Dermis blood vessel endothelial cell (primary cell): ENCODE data around the gene MYO10. TPM values are rescaled to one million over a fixed set of nuclear protein-coding genes. Genes with fewer than 3 reads are reported as not detected.
"Not testable (repeated sequence)": the region's sequence is repeated elsewhere in the genome, so short reads cannot be mapped to it uniquely, and the experiment has no call there.

Source experiments
- DNase-seq: peaks from one replicate; pipeline ENCODE4 v3.0.0; 2010
- total RNA-seq: library from RNA; depleted of rRNA; stranded (reverse); fragments of >200 nt; gene quantifications from 2 replicates; pipeline ENCODE4 v1.2.3, GENCODE V29; 2014

MYO10 gene
- total RNA-seq, 1 donor from 2014 or later = 140 TPM

DNA sequence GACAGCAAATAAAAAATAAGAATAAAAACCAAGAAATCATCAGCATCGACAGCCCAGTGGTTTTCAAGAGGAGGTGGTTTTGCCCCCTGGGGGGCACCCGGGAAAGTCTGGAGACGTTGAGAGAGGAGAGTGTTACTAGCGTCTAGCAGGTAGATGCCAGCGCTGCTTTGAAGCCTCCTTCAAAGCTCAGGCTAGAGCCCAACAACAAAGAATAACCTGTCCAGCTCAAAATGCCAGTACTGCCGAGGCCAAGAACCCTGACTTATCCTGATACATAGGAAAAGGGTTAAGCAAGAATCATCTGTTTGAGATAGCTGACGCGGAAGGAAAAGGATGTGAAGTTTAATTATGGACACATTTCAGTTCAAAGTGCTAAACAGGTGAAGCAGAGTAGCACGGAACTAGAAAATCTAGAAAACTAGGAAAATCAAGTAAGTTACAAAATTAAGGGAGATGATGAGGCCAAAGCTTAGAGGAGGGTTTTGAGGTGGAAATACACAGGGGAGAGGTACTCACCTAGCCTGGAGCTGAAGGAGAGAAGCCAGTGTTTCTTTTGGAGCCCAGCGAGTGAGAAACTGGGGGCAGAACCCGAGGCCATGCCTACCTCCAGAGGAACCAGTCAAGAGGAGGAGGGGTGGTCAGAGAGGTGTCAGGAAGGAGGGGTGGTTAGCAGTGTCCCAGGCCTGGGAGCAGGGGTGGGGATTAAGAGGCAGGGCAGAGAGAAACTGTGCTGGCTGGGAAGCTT, 198.3 kb downstream of the MYO10 start:
- no peak for DNase-seq

DNA sequence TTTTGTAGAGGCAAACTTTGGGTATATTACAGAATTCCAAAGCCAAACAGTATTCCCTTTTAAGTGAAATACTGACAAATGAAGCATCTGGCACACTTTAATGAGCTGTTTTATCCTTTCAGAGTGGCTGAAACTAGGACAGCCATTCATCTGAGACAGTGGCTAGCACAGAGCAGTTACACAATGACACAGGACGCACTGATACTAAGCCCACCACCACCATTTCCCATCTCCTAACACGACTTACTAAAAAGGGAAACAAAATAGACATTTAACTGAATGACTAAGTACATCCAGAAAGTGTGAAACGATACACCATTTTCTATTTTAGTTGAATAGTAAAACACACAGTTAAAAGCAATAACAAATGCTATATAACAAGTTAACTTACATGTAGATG, 198.9 kb downstream of the MYO10 start:
- DNase-seq = no peak

DNA sequence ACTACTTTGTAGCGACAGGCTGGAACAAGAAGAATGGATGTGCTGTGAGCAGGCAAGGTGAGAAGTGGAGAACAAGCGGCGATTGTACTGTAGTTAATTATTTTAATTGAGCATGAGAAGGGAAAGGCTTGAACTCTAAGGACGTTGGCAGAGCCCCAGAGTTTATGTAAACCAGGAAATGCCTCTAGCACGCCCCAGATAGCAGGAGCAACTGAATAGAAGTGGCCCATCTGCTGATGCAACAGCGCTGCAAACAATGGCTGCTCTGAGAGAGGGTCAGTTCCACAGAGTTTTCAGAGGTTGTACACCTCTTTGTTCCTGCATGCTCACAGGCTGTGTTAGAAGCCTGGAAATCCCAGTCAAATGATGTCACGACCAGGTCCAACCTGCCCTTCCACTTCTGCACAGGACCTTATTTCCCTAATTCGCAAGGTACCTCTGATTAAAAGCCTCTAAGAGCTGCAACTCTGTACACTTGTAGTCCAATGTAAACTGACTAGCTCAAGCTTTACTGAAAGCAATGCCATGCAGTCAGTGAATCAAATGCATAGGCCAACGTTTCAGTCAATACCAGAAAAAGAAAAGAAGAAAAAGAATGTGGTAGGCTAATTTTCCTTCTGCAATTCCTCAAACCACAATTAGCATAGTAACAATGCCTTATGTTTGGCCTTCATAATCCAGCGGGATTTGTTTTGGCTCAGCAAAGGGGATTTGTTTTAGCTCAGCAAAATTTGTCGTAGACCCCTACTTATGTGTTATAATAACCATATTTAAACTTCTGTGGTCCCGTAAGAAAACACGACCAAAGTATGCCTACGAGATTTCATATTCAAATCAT, 199.7 kb downstream of the MYO10 start:
- peak; percentile 84 for DNase-seq

DNA sequence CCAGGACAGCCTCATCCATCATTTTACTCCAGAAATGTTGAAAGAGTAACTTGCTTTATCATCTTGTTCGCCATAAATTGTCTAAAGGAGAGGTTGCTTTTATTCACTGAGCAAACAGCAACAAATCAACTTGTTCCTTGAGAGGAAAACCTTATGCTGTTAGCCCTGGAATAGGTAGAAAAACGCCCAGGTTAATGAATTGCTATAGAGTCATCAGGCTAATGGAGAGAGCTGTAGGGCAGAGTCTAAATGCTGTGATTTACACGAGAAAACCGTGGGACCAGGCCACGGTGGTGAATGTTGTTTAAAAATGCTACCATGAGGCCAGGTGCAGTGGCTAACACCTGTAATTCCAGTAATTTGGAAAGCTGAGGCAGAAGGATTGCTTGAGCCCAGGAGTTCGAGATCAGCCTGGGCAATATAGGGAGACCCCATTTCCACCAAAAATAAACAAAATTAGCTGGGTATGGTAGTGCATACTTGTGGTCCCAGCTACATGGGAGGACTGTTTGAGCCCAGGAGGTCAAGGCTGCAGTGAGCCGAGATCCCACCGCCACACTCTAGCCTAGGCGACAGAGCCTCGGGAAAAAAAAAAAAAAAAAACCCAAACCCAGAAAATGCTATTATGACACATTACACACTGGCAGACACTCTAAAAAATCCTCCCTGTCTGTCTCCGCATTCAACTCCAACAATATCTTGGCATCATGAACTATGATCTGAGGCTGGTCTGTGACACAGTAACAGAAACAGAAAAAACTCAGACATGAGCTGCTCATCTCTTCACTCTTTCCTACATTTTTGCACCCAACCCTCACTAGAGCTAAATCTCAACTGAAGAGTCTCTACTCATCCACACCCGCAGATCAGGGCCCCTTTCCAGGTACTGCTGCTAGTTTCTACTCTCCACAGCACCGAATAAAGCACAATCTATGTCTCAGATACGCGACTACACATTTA, 200.7 kb downstream of the MYO10 start:
- DNase-seq = no peak

DNA sequence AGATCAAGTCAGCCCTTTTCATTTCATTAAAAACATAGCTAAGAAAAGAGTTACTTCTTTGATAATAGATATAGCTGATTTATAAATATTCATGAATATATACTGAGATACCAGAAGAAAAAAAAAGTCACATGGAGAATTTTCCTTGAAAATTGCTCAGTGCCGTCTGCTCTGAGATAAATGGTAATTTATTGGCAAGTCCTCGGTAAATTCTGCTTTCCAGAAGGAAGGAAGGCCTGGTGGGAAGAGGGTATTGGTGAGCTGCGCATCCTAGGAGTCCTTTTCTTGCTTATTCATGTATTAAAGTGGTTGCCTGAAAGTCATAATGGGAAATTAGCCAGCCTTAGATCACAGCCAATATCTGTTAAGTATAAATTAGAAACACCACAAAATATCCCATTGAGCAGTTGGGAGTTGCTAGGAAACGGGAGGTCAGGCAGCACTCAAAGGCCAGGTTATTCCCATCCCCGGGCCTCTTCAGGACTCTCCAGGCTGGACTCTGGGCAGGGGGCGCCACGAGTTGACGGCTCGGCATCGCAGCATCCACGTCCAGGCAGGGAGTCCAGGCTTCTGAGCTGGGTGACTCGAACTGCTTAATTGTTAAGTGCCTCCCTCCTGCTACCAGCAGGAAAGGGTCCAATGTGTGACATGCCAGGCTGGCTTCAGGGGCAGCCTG, 202.6 kb downstream of the MYO10 start:
- no peak for DNase-seq

DNA sequence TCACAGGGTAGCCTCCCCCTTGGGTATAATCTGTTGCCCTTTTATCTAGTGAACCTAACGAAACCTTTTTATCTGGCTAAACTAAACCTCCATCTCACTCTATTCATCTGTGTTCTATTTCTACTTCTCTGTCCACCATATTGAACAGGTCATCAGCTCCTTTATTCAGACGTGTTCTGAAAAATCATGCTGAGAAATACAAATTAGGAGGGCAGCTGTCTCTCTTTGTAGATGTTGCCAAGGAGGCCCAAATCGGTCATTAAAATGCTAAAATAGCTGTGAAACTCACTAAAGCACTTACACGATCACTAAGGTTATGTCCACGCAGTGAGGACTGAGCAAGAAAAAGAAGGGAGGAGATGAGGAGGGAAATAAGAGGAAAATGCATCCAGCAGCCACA, 203.7 kb downstream of the MYO10 start:
- DNase-seq = no peak

DNA sequence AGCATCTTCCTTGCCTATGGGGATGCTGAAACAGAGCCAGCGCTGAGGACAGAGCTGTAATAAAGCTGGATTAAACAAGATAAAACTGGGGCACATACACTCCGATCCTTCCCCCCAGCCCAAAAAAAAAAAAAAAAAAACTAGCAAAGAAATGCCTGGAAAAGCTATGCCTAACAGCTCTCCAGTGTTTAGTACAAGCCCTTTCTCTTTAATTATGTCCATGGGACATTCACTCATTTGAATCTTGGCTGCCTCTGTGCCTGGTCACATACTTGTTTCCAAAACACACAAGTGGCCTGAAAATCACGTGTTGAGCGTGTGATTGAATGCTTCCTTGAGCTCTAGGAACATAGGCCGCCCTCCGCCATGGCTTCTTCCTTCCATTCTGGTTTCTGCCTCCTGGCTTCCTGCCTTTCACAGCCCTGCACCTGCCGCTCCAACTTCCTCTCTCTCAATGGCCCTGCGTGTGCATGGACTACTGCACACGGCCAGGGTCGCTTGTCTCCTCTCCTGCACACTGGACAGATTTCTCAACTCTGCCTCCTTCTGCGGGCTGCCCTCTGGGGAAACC, 208.2 kb downstream of the MYO10 start:
- peak; percentile 84 for DNase-seq

DNA sequence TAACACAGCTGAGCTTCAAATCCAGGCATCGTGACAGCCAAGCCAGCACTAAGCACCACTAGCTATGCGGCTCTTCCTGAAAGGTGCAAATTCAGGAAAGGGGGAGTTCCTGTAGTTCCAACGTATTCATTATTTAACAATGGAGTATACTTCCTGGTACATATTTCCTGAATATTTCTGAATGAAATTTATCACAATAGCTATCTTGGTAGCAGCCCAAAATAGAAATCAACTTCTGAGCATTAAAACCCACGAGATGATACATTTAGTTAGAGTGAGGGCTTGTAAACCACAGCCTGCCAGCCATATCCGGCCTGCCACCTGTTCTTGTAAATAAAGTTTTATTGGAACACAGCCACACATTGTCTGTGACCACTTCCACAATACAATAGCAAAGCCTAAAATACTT, 209.5 kb downstream of the MYO10 start:
- peak; percentile 95 for DNase-seq

DNA sequence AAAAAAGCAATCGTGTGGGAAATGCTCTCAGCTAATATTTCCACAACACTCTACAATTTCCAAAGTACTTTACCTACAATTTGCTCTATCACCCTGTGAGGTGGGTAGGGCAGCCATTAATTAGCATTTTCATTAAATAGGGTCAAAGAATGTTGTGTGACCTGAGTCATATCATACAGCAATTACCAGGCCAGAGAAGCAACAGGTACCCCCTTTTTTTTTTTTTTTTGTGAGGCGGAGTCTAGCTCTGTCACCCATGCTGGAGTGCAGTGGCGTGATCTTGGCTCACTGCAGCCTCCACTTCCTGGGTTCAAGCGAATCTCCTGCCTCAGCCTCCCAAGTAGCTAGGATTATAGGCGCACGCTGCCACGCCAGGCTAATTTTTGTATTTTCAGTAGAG, 210.5 kb downstream of the MYO10 start:
- DNase-seq = no peak

DNA sequence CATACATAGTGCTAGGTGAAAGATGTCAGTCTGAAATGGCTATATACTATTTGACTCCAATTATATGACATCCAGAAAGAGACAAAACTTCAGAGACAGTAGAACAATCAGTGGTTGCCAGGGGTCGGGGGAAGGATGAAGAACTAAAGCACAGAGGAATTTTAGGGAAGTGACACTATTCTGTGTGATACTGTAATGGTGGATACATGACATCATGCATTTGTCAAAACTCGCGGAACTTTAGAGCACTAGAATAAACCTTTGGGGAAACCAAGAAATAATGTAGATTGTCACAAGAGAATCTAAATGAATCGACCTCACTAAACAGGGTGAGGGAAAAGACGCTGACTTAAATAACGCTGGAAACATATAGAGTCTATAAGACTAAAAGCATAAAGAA, 212.3 kb downstream of the MYO10 start:
- no peak for DNase-seq

DNA sequence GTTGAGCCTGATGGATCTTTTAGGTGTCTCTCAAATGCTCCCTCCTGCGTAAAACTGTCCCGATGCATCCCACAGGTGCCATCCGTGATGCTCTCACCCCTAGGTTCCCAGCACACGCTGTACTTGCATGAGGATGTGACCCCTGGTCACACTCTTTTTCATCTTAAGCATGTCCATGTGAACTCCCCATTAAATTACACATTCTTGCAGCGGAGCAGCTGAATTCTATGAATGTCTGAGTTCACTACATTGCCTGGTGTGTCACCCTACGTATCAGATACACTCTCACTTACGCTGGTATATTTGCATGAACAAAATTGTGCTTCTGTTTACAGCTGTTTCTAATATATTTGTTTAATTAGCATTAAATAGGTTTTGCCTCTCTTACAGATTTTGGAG, 214.0 kb downstream of the MYO10 start:
- no peak for DNase-seq

DNA sequence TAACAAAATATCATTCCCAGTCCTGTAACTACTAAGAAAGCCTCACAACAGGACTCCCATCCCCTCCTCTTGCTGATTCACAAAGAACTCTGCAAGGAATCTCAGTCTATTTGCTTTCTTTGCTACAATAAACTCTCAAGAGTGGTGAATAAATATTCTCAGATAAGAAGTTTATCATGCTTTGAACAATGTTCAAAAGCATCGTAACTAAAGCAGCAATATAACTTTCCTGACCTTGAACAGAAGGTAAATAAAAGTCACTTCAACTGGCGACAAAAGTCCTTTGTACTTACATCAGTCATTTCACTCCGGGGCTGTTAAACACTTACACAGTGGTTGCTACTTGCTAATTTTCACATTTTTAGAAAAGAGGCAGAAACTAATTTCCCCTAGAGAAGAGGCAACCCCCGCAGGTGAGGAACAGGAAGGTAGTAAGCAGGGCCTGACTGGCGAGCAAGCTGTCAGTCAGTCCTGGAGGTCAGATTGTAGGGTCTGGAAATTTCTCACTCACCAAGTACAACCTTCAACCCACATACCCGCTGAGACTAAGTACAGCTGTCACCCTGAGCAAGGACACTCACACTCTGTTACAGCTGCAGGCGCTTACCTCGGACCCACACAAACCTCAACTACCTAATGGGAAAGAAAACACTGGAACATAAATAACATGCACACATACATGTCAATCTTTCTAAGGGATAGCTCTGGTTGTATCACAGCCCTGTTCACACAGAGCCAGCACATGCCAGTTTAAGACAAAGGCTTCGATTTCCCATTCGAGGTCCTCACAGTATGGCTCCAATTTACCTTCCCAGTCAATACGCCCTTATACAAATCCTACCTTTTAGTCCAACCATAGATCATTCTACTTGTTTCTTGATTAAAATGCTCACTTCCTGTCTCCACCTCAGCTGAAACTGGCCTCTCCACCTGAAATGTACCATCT, 214.7 kb downstream of the MYO10 start:
- no peak for DNase-seq

DNA sequence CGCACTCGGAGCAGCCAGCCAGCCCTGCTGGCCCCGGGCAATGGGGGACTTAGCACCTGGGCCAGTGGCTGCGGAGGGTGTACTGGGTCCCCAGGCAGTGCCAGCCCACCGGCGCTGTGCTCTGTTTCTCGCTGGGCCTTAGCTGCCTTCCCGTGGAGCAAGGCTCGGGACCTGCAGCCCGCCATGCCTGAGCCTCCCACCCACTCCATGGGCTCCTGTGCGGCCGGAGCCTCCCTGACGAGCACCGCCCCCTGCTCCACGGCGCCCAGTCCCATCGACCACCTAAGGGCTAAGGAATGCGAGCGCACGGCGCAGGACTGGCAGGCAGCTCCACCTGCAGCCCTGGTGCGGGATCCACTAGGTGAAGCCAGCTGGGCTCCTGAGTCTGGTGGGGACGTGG, 218.1 kb downstream of the MYO10 start:
- not testable (repeated sequence) for DNase-seq

DNA sequence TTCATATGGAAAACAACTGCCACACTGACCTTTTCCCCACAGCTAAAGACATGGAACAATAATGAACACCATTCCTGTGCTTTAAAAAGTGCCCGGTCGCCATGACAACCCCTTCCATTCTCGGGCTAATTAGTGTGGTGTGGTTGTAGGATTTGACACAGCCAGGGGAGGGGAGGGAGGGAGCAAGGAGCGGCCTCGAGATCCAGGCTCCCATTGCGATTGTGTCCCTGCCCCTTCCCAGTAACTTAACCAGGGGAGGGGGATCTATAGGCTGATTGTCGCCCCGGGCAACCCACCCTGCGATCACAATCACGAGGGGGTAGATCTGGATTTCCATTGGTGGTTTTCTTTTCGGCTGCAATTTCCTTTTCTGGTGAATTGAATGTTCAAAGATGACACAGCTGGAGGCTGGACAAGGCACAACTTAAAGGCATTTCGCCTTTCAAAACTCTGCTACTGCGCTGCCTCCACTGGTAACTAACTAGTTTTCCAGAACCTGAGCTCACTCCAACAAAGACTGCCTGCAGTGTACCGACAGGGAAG, 222.6 kb downstream of the MYO10 start:
- DNase-seq = peak; percentile 80

DNA sequence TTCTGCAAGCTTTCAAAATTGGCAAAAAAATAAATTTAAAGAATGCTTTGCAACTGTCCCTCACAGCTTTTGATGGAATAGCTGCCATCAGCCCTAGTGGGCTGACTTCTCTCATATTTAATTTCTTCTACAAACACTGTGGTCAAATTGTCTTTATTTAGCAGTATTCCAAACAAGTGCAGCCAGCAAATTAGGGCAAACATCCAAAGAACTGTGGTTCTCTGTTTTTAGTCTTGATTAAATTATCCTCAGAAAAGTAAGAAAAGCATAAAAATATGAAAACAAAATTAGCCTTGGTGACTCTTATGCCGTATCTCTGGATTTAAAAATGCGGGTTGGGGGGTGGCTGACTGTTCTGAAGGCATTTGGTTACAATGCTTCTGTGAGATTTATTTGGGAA, 223.5 kb downstream of the MYO10 start:
- no peak for DNase-seq

DNA sequence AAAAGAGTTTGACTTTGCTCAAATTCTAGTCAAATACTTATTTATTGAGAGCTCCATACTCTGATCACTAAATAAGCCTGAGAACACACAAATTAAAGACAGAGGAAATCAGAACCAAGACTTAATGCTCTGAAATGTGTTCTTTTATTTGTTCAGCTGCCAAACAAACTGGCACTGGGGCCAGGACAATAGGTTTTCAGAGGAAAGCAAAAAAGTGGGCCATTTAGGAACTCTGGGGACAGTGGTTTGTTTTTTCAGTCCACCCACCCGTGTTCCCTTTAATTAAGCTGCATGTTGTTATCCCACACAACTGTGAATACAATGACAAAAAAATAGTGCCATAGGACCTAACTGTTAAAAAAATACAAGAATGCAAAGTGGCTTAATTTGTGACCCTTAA, 223.9 kb downstream of the MYO10 start:
- DNase-seq = peak; percentile 66

DNA sequence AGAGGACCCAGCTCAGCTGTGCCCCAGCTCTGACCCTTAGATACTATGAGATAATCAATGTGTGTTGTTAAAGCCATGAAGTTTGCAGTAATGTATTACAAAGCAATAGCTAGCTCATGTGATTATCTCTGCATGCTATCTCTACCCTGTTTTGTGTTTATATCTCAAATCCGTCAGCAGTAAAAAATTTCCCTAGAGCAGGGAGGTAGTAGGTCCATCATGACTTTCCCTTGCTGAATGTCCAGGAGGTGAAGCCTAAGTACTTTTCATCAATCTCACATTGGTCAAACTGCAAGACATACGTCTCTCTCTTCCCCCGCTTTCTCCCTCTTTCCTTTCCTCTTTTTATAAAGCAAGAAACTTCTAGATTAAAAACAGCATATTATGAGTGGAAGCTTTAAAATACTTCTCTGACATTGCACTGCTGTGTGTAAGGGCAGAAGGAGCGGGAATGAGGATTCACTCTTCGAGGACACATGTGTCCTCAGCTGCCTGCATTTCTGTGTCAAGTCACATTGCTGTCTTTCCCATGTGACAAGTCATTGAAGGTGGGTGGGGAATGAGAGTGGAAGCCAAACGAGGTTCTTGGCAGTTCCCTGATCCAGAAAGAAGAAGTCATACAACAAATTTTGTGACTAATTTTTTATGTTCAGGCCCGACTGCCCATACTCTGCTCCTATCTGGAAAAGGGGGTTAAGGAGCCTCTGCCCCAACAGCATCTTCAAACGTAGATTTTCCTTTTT, 226.2 kb downstream of the MYO10 start:
- no peak for DNase-seq

DNA sequence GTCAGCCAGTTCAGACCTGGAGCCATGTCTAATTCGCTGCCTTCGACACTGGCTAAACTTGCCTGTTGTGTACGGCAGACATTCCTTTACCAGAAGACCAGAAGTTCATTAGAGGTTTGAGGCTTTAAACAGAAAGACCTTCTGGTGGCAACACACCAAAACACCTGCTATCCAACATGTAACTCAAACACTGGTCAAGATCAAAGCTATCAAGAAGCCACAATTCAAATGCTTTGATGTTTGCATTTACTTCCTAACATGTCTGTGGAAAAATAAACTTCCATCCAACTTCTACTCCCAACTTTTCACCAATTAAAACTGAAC, 228.3 kb downstream of the MYO10 start:
- DNase-seq = no peak

DNA sequence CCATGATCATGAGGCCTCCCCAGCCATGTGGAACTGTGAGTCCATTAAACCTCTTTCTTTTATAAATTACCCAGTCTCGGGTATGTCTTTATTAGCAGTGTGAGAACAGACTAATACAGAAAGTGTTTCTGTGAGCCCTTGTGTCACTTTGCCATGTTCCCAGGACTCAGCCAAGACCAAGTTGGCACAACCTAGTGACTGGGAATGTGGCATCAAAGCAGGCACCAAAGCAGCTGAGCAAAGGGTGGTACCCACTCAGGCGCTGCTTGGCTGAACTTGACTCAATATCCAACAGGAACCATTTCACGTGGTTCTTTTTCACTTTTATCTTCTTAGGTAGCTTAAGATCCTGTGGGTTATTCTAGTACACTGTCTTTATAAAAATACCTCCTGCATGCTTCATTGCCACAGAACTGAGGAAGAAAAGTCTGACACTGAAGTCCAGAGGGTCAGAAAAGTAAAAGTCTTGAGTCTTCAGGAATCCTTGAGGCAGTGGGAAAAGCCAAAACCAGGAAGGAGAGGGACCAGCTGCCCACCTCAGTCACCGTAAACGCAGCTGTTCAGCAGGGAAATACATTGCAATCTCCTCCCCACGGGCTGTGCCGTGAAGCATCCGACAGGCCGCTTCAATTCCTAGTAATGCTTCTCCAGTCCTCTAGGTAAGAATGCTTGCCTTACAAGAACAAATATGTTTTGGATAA, 228.8 kb downstream of the MYO10 start:
- DNase-seq = no peak
